Measurements from ENCODE around the gene RING1. TPM values are rescaled to one million over a fixed set of nuclear protein-coding genes. Genes with fewer than 3 reads are reported as not detected.

The RING1 gene
- total RNA-seq, 1 donor from 2014 or later = 44.5 TPM

- Mint-ChIP-seq H3K4me3 (ENCODE audit: unreplicated experiment) (no peak overlapping the region), H3K27me3 (ENCODE audit: low read depth) (peaks cover 3% of the 10 kb centered on the region), H3K9me3 (ENCODE audit: low read depth) (no peaks in the 10 kb centered on the region), H3K36me3 (ENCODE audit: low read depth) (peaks cover 8% of the 10 kb centered on the region), H3K4me1 (ENCODE audit: low read depth) (peaks cover 20% of the 10 kb centered on the region), H3K27ac (ENCODE audit: unreplicated experiment) (no peak overlapping the region)
- DNase-seq (ENCODE audit: low spot score) = no peak
- no peak for TF ChIP-seq CTCF (IDR thresholded peaks at IDR 0.05)
Observed at GRCh38 chr6:33187809-33188208, 20.5 kb upstream of the RING1 start.

- no peak overlapping the region for H3K4me3 Mint-ChIP-seq (ENCODE audit: unreplicated experiment)
- TF ChIP-seq CTCF (IDR thresholded peaks at IDR 0.05) = no peak
- H3K4me1 Mint-ChIP-seq (ENCODE audit: low read depth) = peaks cover 27% of the 10 kb centered on the region
- peaks cover 3% of the 10 kb centered on the region for H3K27me3 Mint-ChIP-seq (ENCODE audit: low read depth)
- no peak for DNase-seq (ENCODE audit: low spot score)
- peaks cover 7% of the 10 kb centered on the region for H3K36me3 Mint-ChIP-seq (ENCODE audit: low read depth)
- H3K9me3 Mint-ChIP-seq (ENCODE audit: low read depth) = no peaks in the 10 kb centered on the region
- no peak overlapping the region for H3K27ac Mint-ChIP-seq (ENCODE audit: unreplicated experiment)
Observed at GRCh38 chr6:33189164-33189563, 19.1 kb upstream of the RING1 start.

- TF ChIP-seq CTCF (IDR thresholded peaks at IDR 0.05) = no peak
- H3K9me3 Mint-ChIP-seq (ENCODE audit: low read depth) = no peaks in the 10 kb centered on the region
- no peak overlapping the region for H3K4me3 Mint-ChIP-seq (ENCODE audit: unreplicated experiment)
- no peak for DNase-seq (ENCODE audit: low spot score)
- peaks cover 9% of the 10 kb centered on the region for H3K36me3 Mint-ChIP-seq (ENCODE audit: low read depth)
- H3K4me1 Mint-ChIP-seq (ENCODE audit: low read depth) = peaks cover 27% of the 10 kb centered on the region
- H3K27ac Mint-ChIP-seq (ENCODE audit: unreplicated experiment) = peak overlapping the region; percentile 2
- peaks cover 3% of the 10 kb centered on the region for H3K27me3 Mint-ChIP-seq (ENCODE audit: low read depth)
Observed at GRCh38 chr6:33189625-33190448, 18.5 kb upstream of the RING1 start.

- no peak for TF ChIP-seq CTCF (IDR thresholded peaks at IDR 0.05)
- Mint-ChIP-seq H3K9me3 (ENCODE audit: low read depth) (no peaks in the 10 kb centered on the region), H3K4me1 (ENCODE audit: low read depth) (peaks cover 27% of the 10 kb centered on the region), H3K27me3 (ENCODE audit: low read depth) (peaks cover 3% of the 10 kb centered on the region), H3K27ac (ENCODE audit: unreplicated experiment) (peak overlapping the region; percentile 79), H3K4me3 (ENCODE audit: unreplicated experiment) (peak overlapping the region; percentile 35), H3K36me3 (ENCODE audit: low read depth) (peaks cover 16% of the 10 kb centered on the region)
- DNase-seq (ENCODE audit: low spot score) = no peak
Observed at GRCh38 chr6:33190504-33191107, 17.7 kb upstream of the RING1 start.

GRCh38 chr6:33191383-33192104 is 16.8 kb upstream of the RING1 start:
- peak overlapping the region; percentile 35 for H3K4me3 Mint-ChIP-seq (ENCODE audit: unreplicated experiment)
- peaks cover 27% of the 10 kb centered on the region for H3K4me1 Mint-ChIP-seq (ENCODE audit: low read depth)
- TF ChIP-seq CTCF (IDR thresholded peaks at IDR 0.05) = no peak
- H3K9me3 Mint-ChIP-seq (ENCODE audit: low read depth) = no peaks in the 10 kb centered on the region
- peaks cover 23% of the 10 kb centered on the region for H3K36me3 Mint-ChIP-seq (ENCODE audit: low read depth)
- no peak for DNase-seq (ENCODE audit: low spot score)
- peak overlapping the region; percentile 79 for H3K27ac Mint-ChIP-seq (ENCODE audit: unreplicated experiment)
- H3K27me3 Mint-ChIP-seq (ENCODE audit: low read depth) = peaks cover 3% of the 10 kb centered on the region
